ENCODE data around the gene TREX2. TPM values are rescaled to one million over a fixed set of nuclear protein-coding genes. Genes with fewer than 3 reads are reported as not detected.

The TREX2 gene
- polyA plus RNA-seq, 4 donors, result 0.45 to 0.81 (median 0.47) TPM; not detected in 1

DNA sequence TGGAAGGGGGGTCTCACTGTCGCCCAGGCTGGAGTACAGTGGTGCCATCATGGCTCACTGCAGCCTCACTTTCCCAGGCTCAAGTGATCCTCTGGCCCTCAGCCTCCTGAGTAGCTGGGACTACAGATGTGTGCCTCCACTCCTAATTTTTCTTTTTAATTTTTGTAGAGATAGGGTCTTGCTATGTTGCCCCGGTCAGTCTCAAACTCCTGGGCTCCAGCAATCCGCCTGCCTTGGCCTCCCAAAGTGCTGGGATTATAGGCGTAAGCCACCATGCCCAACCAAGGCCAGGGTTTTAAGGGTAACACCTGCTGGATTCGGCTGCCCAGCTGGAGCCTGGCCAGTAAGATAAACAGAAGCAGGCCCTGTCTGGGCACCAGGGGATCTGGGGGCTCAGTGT lies 3.4 kb downstream of the TREX2 start:
- no peak overlapping the region for H3K27ac ChIP-seq (ENCODE audit: low read depth in 1 of 3, low read length in 2 of 3)
- H3K27me3 ChIP-seq (ENCODE audit: control insufficient read depth in 3 of 3, insufficient read depth in 3 of 3, low read length in 3 of 3), result peaks cover 0 to 2% (median 0%) of the 10 kb centered on the region in 3 donors
- H3K4me1 ChIP-seq (ENCODE audit: control insufficient read depth in 3 of 3, insufficient read depth in 2 of 3, low read depth in 1 of 3, low read length in 2 of 3), result no peaks in the 10 kb centered on the region
- no peak for FAIRE-seq
- WGBS, 3 donors, result 64 to 84% (median 68%) methylated on average over 5 of the region's 5 CpGs
- no peaks in the 10 kb centered on the region for H3K9me3 ChIP-seq (ENCODE audit: control insufficient read depth in 2 of 2, insufficient read depth in 1 of 2, low read depth in 1 of 2, low read length in 1 of 2)
- no peak for DNase-seq
- no peak overlapping the region for H3K4me3 ChIP-seq (ENCODE audit: low read depth in 1 of 3, low read length in 3 of 3)
- H3K36me3 ChIP-seq (ENCODE audit: control insufficient read depth in 3 of 3, insufficient read depth in 2 of 3, low read depth in 1 of 3, low read length in 3 of 3), result peaks cover 0 to 6% (median 0%) of the 10 kb centered on the region in 3 donors

DNA sequence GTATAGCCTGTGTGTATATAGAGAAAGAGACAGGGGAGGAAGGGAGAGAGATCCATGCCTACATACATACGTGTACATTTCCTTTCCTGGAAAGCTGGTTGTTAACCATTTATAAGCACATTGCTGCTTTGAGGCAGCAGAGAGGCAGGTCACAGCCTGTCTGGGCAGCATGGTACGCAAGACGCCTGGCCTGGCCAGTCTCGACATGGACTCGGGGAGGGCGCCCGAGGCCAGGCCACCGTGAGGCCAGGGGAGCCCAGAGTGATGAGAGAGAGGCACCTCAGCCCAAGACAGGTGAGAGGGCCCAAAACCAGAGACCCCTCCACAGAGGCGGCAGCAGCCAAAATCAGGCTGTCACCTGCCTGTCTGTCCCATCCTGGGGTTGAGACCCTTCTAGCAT lies 3.9 kb downstream of the TREX2 start:
- 80 to 85% (median 85%) methylated on average over 9 of the region's 9 CpGs for WGBS, 3 donors
- Histone ChIP-seq H3K27ac (ENCODE audit: low read depth in 1 of 3, low read length in 2 of 3) (no peak overlapping the region), H3K36me3 (ENCODE audit: control insufficient read depth in 3 of 3, insufficient read depth in 2 of 3, low read depth in 1 of 3, low read length in 3 of 3) (peaks cover 0 to 3% (median 0%) of the 10 kb centered on the region in 3 donors), H3K9me3 (ENCODE audit: control insufficient read depth in 2 of 2, insufficient read depth in 1 of 2, low read depth in 1 of 2, low read length in 1 of 2) (no peaks in the 10 kb centered on the region), H3K4me3 (ENCODE audit: low read depth in 1 of 3, low read length in 3 of 3) (no peak overlapping the region), H3K27me3 (ENCODE audit: control insufficient read depth in 3 of 3, insufficient read depth in 3 of 3, low read length in 3 of 3) (peaks cover 0 to 2% (median 0%) of the 10 kb centered on the region in 3 donors), H3K4me1 (ENCODE audit: control insufficient read depth in 3 of 3, insufficient read depth in 2 of 3, low read depth in 1 of 3, low read length in 2 of 3) (no peaks in the 10 kb centered on the region)
- DNase-seq, result no peak
- no peak for FAIRE-seq

DNA sequence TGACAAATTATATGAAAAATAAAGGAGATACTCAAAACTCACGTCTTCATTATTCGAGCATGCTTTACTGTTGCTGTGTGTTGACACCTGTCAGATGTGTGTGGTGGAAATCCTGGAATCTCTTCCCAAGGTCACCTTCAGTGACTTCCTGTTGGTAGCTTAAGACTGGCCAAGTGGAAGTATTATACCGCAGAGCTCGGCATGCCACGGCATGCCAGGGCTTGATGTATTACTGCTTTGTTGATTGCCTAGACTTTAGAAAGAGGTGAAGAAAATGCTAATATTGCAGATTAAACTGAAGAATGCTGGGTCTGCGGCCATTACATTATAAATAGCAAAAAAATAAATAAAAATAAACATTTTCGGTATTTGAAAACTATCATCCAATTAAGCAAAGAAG lies 4.6 kb downstream of the TREX2 start:
- FAIRE-seq, result no peak
- WGBS, 3 donors, result 61 to 84% (median 79%) methylated on average over 7 of the region's 7 CpGs
- Histone ChIP-seq H3K4me1 (ENCODE audit: control insufficient read depth in 3 of 3, insufficient read depth in 2 of 3, low read depth in 1 of 3, low read length in 2 of 3) (no peaks in the 10 kb centered on the region), H3K4me3 (ENCODE audit: low read depth in 1 of 3, low read length in 3 of 3) (no peak overlapping the region), H3K9me3 (ENCODE audit: control insufficient read depth in 2 of 2, insufficient read depth in 1 of 2, low read depth in 1 of 2, low read length in 1 of 2) (no peaks in the 10 kb centered on the region), H3K27ac (ENCODE audit: low read depth in 1 of 3, low read length in 2 of 3) (no peak overlapping the region), H3K27me3 (ENCODE audit: control insufficient read depth in 3 of 3, insufficient read depth in 3 of 3, low read length in 3 of 3) (peaks cover 0 to 2% (median 0%) of the 10 kb centered on the region in 3 donors), H3K36me3 (ENCODE audit: control insufficient read depth in 3 of 3, insufficient read depth in 2 of 3, low read depth in 1 of 3, low read length in 3 of 3) (peaks cover 0 to 2% (median 0%) of the 10 kb centered on the region in 3 donors)
- no peak for DNase-seq

DNA sequence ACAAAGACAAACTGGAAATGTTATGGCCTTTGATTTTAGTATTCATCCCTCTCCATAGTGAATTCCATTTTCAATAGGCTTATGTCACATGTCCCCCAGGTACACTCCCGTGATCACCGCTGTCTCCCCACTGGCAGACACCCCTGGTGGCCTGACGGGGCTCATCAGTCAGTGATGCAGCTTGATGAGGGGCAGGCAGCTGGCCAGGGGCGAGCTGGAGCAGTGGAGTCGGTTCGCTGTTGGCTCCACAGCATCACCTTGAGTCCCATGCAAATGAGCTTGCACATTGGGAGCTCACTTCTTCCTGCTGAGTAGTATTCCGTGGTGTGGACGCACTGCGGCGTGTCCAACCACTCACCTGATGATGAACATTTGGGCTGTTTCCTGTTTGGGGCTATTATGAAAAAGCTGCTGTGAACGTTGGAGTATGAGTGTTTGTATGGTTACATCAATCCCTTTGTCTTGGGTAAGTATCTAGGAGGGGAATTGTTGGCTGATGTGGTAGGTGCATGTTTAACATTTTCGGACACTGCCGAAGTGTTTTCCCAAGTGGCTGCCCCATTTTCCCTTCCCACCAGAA lies 5.2 kb downstream of the TREX2 start:
- Histone ChIP-seq H3K27me3 (ENCODE audit: control insufficient read depth in 3 of 3, insufficient read depth in 3 of 3, low read length in 3 of 3) (peaks cover 0 to 2% (median 0%) of the 10 kb centered on the region in 3 donors), H3K27ac (ENCODE audit: low read depth in 1 of 3, low read length in 2 of 3) (no peak overlapping the region), H3K36me3 (ENCODE audit: control insufficient read depth in 3 of 3, insufficient read depth in 2 of 3, low read depth in 1 of 3, low read length in 3 of 3) (no peaks in the 10 kb centered on the region), H3K9me3 (ENCODE audit: control insufficient read depth in 2 of 2, insufficient read depth in 1 of 2, low read depth in 1 of 2, low read length in 1 of 2) (no peaks in the 10 kb centered on the region), H3K4me1 (ENCODE audit: control insufficient read depth in 3 of 3, insufficient read depth in 2 of 3, low read depth in 1 of 3, low read length in 2 of 3) (no peaks in the 10 kb centered on the region), H3K4me3 (ENCODE audit: low read depth in 1 of 3, low read length in 3 of 3) (no peak overlapping the region)
- DNase-seq (no peak), FAIRE-seq (no peak)
- 72 to 79% (median 73%) methylated on average over 13 of the region's 13 CpGs for WGBS, 3 donors

DNA sequence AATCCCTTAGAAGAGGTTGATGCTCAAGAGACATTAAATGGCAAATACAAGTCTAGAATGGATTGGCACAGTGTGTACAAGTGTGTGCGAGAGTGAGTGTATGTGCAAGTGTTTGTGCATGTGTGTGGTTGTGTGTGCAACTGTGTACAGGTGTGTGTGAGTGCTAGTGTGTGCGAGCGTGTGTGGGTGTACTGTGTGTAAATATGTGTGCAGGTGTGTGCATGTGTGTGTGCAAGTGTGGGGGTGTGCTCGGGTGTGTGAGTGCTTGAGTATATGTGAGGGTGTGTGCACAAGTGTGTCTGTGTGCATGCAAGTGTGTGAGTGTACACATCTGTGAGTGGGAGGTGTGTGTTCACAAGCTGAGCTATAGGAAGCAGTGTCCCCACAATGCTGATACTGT lies 5.9 kb downstream of the TREX2 start:
- Histone ChIP-seq H3K4me1 (ENCODE audit: control insufficient read depth in 3 of 3, insufficient read depth in 2 of 3, low read depth in 1 of 3, low read length in 2 of 3) (no peaks in the 10 kb centered on the region), H3K9me3 (ENCODE audit: control insufficient read depth in 2 of 2, insufficient read depth in 1 of 2, low read depth in 1 of 2, low read length in 1 of 2) (no peaks in the 10 kb centered on the region), H3K4me3 (ENCODE audit: low read depth in 1 of 3, low read length in 3 of 3) (no peak overlapping the region), H3K36me3 (ENCODE audit: control insufficient read depth in 3 of 3, insufficient read depth in 2 of 3, low read depth in 1 of 3, low read length in 3 of 3) (no peaks in the 10 kb centered on the region), H3K27me3 (ENCODE audit: control insufficient read depth in 3 of 3, insufficient read depth in 3 of 3, low read length in 3 of 3) (peaks cover 0 to 2% (median 0%) of the 10 kb centered on the region in 3 donors), H3K27ac (ENCODE audit: low read depth in 1 of 3, low read length in 2 of 3) (no peak overlapping the region)
- no peak for DNase-seq
- no peak for FAIRE-seq
- WGBS, 3 donors, result 86 to 91% (median 90%) methylated on average over 4 of the region's 4 CpGs

DNA sequence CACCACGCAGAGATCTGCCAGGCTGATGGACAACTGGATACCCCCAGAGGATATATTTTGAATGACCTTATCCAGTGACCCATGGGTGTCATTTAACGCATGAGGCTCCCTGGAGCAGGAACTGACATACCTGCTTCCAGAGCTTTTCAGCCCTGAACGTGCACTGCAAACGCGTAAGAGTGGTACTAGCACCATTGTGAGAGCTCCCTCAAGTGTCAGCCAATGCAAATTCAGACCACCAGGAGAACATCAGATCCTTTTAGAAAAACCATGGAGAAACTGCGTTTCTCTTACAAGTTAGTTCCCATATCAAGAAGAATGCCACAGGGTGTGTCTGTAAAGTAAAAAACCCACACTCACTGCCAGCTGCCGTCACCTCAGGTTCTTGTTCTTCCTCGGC lies 7.3 kb downstream of the TREX2 start:
- DNase-seq (peak in 1 of 2 donors; percentile 23), FAIRE-seq (no peak)
- H3K36me3 ChIP-seq (ENCODE audit: control insufficient read depth in 3 of 3, insufficient read depth in 2 of 3, low read depth in 1 of 3, low read length in 3 of 3), result no peaks in the 10 kb centered on the region
- H3K4me1 ChIP-seq (ENCODE audit: control insufficient read depth in 3 of 3, insufficient read depth in 2 of 3, low read depth in 1 of 3, low read length in 2 of 3), result no peaks in the 10 kb centered on the region
- H3K27me3 ChIP-seq (ENCODE audit: control insufficient read depth in 3 of 3, insufficient read depth in 3 of 3, low read length in 3 of 3), result peaks cover 0 to 2% (median 0%) of the 10 kb centered on the region in 3 donors
- no peaks in the 10 kb centered on the region for H3K9me3 ChIP-seq (ENCODE audit: control insufficient read depth in 2 of 2, insufficient read depth in 1 of 2, low read depth in 1 of 2, low read length in 1 of 2)
- no peak overlapping the region for H3K27ac ChIP-seq (ENCODE audit: low read depth in 1 of 3, low read length in 2 of 3)
- no peak overlapping the region for H3K4me3 ChIP-seq (ENCODE audit: low read depth in 1 of 3, low read length in 3 of 3)
- 23 to 57% (median 27%) methylated on average over 8 of the region's 8 CpGs for WGBS, 3 donors

DNA sequence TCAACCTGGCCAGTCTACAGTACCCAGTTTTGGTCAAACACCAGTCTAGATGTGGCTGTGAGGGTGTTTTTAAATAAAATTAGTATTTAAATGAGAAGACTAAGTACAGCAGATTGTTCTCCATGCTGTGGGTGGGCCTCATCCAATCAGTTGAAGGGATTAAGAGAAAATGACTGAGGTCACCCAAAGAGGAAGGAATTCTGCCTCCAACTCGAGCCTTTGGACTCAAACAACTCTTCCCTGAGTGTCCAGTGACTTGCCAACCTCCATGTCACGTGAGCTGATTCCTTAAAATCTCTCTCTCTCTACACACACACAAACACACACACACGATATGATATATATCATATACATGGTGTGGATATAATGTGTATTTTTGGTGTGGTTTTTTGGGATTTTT lies 10.0 kb downstream of the TREX2 start:
- H3K4me3 ChIP-seq (ENCODE audit: low read depth in 1 of 3, low read length in 3 of 3), result no peak overlapping the region
- DNase-seq (no peak), FAIRE-seq (no peak)
- peaks cover 0 to 2% of the 10 kb centered on the region in 2 donors for H3K9me3 ChIP-seq (ENCODE audit: control insufficient read depth in 2 of 2, insufficient read depth in 1 of 2, low read depth in 1 of 2, low read length in 1 of 2)
- H3K27ac ChIP-seq (ENCODE audit: low read depth in 1 of 3, low read length in 2 of 3), result no peak overlapping the region
- H3K36me3 ChIP-seq (ENCODE audit: control insufficient read depth in 3 of 3, insufficient read depth in 2 of 3, low read depth in 1 of 3, low read length in 3 of 3), result no peaks in the 10 kb centered on the region
- 44 to 55% (median 52%) methylated on average over 3 of the region's 3 CpGs for WGBS, 3 donors
- peaks cover 0 to 2% (median 0%) of the 10 kb centered on the region in 3 donors for H3K27me3 ChIP-seq (ENCODE audit: control insufficient read depth in 3 of 3, insufficient read depth in 3 of 3, low read length in 3 of 3)
- H3K4me1 ChIP-seq (ENCODE audit: control insufficient read depth in 3 of 3, insufficient read depth in 2 of 3, low read depth in 1 of 3, low read length in 2 of 3), result no peaks in the 10 kb centered on the region

DNA sequence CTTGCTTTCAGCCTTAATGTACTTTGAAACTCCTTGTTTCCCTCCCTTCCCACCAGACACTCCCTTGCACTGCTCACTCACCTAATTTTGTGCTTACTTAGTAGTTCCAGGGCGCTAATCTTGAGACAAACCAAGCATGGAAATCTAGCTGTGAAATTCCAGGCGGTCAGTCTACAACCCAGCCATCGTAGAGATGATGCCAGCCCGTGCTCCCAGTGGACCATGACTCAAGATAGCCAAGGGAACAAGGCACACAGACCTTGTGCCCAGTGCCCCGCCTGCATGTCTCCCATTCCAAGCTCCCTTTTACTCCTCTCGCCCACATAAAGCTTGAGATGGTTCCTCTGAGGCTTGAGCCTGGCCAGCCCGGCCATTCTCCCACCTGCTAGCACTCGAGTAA lies 11.1 kb downstream of the TREX2 start:
- H3K27ac ChIP-seq (ENCODE audit: low read depth in 1 of 3, low read length in 2 of 3), result no peak overlapping the region
- no peaks in the 10 kb centered on the region for H3K27me3 ChIP-seq (ENCODE audit: control insufficient read depth in 3 of 3, insufficient read depth in 3 of 3, low read length in 3 of 3)
- DNase-seq, result no peak
- FAIRE-seq, result no peak
- no peak overlapping the region for H3K4me3 ChIP-seq (ENCODE audit: low read depth in 1 of 3, low read length in 3 of 3)
- H3K36me3 ChIP-seq (ENCODE audit: control insufficient read depth in 3 of 3, insufficient read depth in 2 of 3, low read depth in 1 of 3, low read length in 3 of 3), result no peaks in the 10 kb centered on the region
- H3K4me1 ChIP-seq (ENCODE audit: control insufficient read depth in 3 of 3, insufficient read depth in 2 of 3, low read depth in 1 of 3, low read length in 2 of 3), result no peaks in the 10 kb centered on the region
- peaks cover 0 to 3% of the 10 kb centered on the region in 2 donors for H3K9me3 ChIP-seq (ENCODE audit: control insufficient read depth in 2 of 2, insufficient read depth in 1 of 2, low read depth in 1 of 2, low read length in 1 of 2)
- WGBS, 3 donors, result 83 to 86% (median 83%) methylated on average over 8 of the region's 8 CpGs

DNA sequence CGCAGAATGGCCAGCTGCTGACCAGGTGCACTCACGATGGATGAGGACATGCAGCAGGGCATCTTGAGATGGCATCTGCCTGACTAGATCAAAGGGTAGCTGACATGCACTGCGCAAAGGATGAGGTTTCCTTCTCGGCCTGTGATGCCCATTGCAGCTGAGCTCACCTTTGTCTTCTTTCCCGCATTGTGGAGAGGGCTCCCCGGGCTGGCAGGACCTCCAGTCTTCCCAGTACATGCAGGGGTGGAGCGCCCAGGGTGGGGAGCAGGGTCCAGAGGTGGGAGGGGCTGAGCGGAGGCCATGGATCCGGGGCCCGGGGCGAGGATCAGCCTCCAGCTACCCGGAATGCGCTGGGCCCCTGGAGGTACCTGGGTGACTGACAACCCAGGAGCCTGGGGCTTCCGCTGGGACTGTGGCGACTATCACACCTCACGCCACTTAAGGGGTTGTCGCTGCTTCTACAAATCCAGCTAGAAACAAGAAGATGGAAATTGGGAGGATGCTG lies 12.0 kb downstream of the TREX2 start:
- no peaks in the 10 kb centered on the region for H3K27me3 ChIP-seq (ENCODE audit: control insufficient read depth in 3 of 3, insufficient read depth in 3 of 3, low read length in 3 of 3)
- DNase-seq (no peak), FAIRE-seq (no peak)
- 81 to 87% (median 83%) methylated on average over 13 to 17 of the region's 17 CpGs for WGBS, 3 donors
- no peaks in the 10 kb centered on the region for H3K4me1 ChIP-seq (ENCODE audit: control insufficient read depth in 3 of 3, insufficient read depth in 2 of 3, low read depth in 1 of 3, low read length in 2 of 3)
- no peaks in the 10 kb centered on the region for H3K36me3 ChIP-seq (ENCODE audit: control insufficient read depth in 3 of 3, insufficient read depth in 2 of 3, low read depth in 1 of 3, low read length in 3 of 3)
- H3K27ac ChIP-seq (ENCODE audit: low read depth in 1 of 3, low read length in 2 of 3), result no peak overlapping the region
- peaks cover 0 to 3% of the 10 kb centered on the region in 2 donors for H3K9me3 ChIP-seq (ENCODE audit: control insufficient read depth in 2 of 2, insufficient read depth in 1 of 2, low read depth in 1 of 2, low read length in 1 of 2)
- H3K4me3 ChIP-seq (ENCODE audit: low read depth in 1 of 3, low read length in 3 of 3), result no peak overlapping the region
